Measurements from ENCODE around the gene PACSIN1. TPM values are rescaled to one million over a fixed set of nuclear protein-coding genes. Genes with fewer than 3 reads are reported as not detected.

The PACSIN1 gene
- total and polyA plus RNA-seq, 8 donors, result under 0.01 to 2.2 (median 0.49) TPM; not detected in 2

DNA sequence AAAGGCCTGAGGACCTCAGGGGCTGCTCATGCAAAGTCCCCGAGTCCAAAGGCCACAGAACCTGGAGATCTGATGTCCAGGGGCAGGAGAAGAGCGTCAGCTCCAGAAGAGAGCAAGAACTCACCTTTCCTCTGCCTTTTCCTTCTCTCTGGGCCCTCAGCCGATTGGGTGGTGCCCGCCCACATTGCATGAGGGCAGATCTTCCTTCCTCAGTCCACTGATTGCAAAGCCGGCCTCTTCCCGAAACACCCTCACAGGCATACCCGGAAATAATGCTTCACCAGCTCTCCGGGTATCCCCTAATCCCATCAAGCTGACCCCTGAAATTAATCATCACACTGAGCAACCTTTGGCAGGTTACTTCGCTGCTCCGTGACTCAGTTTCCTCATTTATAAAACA is 56.9 kb downstream of the PACSIN1 start:
- H3K36me3 ChIP-seq, result no peaks in the 10 kb centered on the region
- no peak overlapping the region for H3K27ac ChIP-seq
- WGBS, 5 donors, result 81 to 84% (median 83%) methylated on average over 10 of the region's 10 CpGs
- peaks cover 6 to 17% (median 12%) of the 10 kb centered on the region in 4 donors for H3K4me1 ChIP-seq
- no peak for DNase-seq
- peaks cover 0 to 4% (median 0%) of the 10 kb centered on the region in 3 donors for H3K27me3 ChIP-seq
- no peaks in the 10 kb centered on the region for H3K9me3 ChIP-seq
- no peak overlapping the region for H3K4me3 ChIP-seq
- TF ChIP-seq POLR2A (IDR thresholded peaks at IDR 0.05) (no peak), POLR2AphosphoS5 (IDR thresholded peaks at IDR 0.05) (no peak), EP300 (IDR thresholded peaks at IDR 0.05) (no peak)
- TF ChIP-seq, protein P1, sequence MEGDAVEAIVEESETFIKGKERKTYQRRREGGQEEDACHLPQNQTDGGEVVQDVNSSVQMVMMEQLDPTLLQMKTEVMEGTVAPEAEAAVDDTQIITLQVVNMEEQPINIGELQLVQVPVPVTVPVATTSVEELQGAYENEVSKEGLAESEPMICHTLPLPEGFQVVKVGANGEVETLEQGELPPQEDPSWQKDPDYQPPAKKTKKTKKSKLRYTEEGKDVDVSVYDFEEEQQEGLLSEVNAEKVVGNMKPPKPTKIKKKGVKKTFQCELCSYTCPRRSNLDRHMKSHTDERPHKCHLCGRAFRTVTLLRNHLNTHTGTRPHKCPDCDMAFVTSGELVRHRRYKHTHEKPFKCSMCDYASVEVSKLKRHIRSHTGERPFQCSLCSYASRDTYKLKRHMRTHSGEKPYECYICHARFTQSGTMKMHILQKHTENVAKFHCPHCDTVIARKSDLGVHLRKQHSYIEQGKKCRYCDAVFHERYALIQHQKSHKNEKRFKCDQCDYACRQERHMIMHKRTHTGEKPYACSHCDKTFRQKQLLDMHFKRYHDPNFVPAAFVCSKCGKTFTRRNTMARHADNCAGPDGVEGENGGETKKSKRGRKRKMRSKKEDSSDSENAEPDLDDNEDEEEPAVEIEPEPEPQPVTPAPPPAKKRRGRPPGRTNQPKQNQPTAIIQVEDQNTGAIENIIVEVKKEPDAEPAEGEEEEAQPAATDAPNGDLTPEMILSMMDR (IDR thresholded peaks at IDR 0.05), result no peak
- intact Hi-C loops (cut with DNase I; ENCODE audit: low total_unique reads), result no loop called here

DNA sequence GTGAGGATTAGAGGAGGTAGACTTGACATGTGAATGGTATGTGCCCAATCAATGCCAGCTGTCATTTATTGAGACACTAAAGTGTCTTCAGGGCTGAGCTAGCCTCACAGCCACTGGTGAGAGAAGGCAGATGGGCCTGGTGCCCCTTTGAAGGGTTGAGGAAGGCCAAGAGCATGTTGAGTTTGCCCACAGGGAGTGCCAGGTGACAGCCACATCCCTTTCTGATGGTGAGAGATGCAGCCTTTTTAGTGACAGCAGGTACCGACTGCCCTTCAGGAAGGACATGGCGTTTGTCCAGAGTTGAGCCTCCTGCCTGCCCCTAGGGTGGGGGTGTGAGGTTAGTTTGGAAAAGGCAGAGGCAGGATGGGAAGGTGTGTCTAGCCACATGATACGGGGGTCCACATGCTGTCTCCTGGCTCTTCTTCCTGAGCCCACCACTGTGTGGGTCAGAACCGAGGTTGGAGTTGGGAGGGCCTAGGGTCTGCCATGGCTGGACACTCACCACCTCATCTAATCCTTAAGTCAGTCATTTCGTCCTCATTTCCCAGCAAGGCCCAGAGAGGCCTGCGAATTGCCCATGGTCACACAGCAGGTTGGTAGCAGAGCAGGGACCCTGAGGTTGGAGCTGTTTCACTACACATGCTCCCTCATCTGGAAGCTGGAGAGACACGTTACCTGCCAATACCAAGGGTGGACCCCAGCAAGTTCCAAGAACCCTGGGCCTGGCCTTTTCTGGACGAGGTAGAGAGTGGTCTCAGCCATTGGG is 57.7 kb downstream of the PACSIN1 start:
- Histone ChIP-seq H3K9me3 (no peaks in the 10 kb centered on the region), H3K4me1 (peaks cover 6 to 17% (median 12%) of the 10 kb centered on the region in 4 donors), H3K4me3 (no peak overlapping the region), H3K27me3 (no peaks in the 10 kb centered on the region), H3K36me3 (no peaks in the 10 kb centered on the region), H3K27ac (no peak overlapping the region)
- no peak for TF ChIP-seq POLR2A (IDR thresholded peaks at IDR 0.05)
- no peak for TF ChIP-seq POLR2AphosphoS5 (IDR thresholded peaks at IDR 0.05)
- no peak for TF ChIP-seq EP300 (IDR thresholded peaks at IDR 0.05)
- TF ChIP-seq, protein P1 (IDR thresholded peaks at IDR 0.05), result no peak
- 83 to 91% (median 88%) methylated on average over 1 to 8 of the region's 8 CpGs for WGBS, 5 donors
- no peak for DNase-seq
- intact Hi-C loops (cut with DNase I; ENCODE audit: low total_unique reads), result no loop called here

DNA sequence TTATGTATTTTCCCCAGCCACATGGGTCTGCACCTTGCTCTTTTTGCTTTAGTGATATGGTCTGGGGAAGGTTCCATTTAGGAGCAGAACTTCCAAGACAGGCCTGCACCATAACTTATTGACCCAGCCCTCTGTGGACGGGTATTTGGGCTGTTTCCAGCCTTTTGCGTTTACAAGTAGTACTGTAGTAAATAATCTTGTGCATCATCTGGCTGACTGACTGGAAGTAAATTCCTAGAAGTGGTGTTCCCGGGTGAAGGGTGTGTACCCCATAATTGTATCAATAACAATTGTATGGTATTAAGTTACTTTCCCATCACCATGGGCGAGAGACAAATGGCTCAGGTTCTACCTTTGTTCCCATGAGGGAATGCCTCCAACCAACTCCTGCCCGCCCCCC is 58.6 kb downstream of the PACSIN1 start:
- no peak overlapping the region for H3K4me3 ChIP-seq
- no peak for TF ChIP-seq POLR2AphosphoS5 (IDR thresholded peaks at IDR 0.05)
- TF ChIP-seq, protein P1 (IDR thresholded peaks at IDR 0.05), result no peak
- no peak for TF ChIP-seq POLR2A (IDR thresholded peaks at IDR 0.05)
- TF ChIP-seq EP300 (IDR thresholded peaks at IDR 0.05), result no peak
- no peaks in the 10 kb centered on the region for H3K27me3 ChIP-seq
- no peak overlapping the region for H3K27ac ChIP-seq
- H3K36me3 ChIP-seq, result no peaks in the 10 kb centered on the region
- peaks cover 6 to 21% (median 12%) of the 10 kb centered on the region in 4 donors for H3K4me1 ChIP-seq
- no peaks in the 10 kb centered on the region for H3K9me3 ChIP-seq
- 56 to 71% (median 68%) methylated on average over 5 of the region's 5 CpGs for WGBS, 5 donors
- intact Hi-C loops (cut with DNase I; ENCODE audit: low total_unique reads), result no loop called here
- no peak for DNase-seq

DNA sequence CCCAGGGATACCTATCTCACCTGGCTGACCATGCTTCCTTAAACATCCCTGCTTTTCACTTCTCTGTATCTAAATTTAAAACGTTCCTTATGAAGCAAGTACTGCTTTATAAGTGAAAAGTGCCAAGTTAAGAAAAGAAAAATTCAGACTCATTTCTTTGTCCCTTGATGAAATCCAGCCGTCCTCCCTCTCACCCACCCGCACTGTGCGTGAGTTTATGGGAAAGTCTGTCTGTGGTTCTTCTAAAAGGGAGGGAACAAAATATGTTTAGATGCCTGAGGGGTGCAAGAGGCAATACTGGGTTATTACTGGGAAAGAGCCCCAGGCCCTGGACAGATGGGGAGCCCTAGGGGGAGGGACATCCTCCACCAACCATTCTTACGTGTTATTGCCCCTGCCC is 59.1 kb downstream of the PACSIN1 start:
- Histone ChIP-seq H3K27ac (no peak overlapping the region), H3K36me3 (no peaks in the 10 kb centered on the region), H3K9me3 (no peaks in the 10 kb centered on the region), H3K4me3 (no peak overlapping the region), H3K27me3 (no peaks in the 10 kb centered on the region), H3K4me1 (peaks cover 6 to 23% (median 12%) of the 10 kb centered on the region in 4 donors)
- TF ChIP-seq, protein P1 (IDR thresholded peaks at IDR 0.05), result no peak
- TF ChIP-seq POLR2A (IDR thresholded peaks at IDR 0.05) (no peak), POLR2AphosphoS5 (IDR thresholded peaks at IDR 0.05) (no peak), EP300 (IDR thresholded peaks at IDR 0.05) (no peak)
- WGBS, 5 donors, result 77 to 88% (median 86%) methylated on average over 5 of the region's 5 CpGs
- intact Hi-C loops (cut with DNase I; ENCODE audit: low total_unique reads), result loop anchor here (5.0 kb wide), 1 partner anchor 82 kb away; no protein-coding TSS in a partner anchor
- peak in 1 of 2 donors; percentile 50 for DNase-seq

Measured in stomach (tissue), 9 donors.